ENCODE data around the gene VASP.

The VASP gene

DNA sequence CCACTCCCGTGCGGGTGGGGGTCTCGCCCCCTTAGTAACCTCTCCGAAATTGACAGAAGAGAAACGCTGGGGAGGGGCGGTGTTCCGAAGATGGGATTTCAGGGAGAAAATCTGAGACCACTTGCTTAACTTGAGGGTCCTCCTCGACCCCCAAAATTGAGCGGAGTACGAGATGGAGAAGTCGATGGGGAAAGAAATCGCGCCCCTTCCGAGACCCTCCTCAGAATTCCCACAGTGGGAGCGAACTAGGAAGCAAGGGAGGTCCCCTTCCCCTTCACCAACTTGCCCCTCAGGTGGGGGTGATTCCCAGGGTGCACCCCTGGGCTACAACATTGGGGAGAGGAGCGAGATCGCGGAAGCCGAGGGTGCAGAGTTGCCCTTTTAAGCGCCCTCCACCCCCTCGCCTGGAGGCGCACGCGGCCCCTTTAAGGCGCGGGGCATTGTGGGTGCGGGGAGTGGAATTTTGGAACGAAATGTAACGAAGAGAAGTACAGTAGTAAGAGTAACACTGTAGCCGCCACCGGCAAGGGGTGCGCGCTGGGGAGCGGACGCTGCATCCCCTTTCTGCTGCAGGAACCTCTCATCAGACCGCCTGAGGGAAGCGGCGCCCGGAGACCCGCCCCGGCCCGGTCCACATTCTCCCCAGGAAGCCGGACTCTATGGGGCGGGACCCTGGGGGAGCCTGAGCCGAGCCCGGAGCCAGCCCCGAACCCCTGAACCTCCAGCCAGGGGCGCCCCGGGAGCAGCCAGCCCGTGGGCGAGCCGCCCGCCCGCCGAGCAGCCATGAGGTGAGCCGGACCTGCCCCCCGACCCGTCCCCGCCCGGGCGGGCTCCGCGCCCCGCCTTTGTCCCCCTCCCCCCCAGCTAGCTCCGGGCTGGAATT, at the start of gene VASP:
Gene VASP, plus strand, starts transcription at position 491 of the 883 bp plus-strand sequence. Its CDS starts 293 bp downstream, at position 784.
- peak; percentile 81 for DNase-seq (ENCODE audit: low spot score)

DNA sequence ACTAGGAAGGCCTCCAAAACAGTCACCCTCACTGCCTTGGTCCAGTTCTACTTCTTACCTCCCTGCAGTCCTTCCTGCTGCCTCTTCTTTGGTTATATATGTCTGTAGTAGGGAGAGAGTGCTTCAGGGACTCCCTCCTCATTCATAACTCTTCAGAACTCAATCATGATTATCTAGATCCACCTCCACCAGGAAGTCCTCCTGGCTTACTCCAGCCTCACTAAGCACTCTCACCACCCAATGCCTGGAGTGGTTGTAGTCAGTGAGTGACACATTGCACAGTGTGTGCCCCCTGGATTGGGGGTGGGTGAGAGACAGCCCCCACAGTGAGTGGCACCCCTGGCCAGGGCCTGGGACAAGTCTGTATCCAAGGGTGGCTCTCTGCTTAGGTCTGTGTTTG, 49.5 kb upstream of the VASP start:
- no peak for DNase-seq (ENCODE audit: low spot score)

- no peak for DNase-seq (ENCODE audit: low spot score)
These were observed 46.4 kb upstream of the VASP start for GRCh38 chr19:45460807-45461347.

GRCh38 chr19:45462174-45462573, 45.1 kb upstream of the VASP start:
- DNase-seq (ENCODE audit: low spot score): no peak

DNA sequence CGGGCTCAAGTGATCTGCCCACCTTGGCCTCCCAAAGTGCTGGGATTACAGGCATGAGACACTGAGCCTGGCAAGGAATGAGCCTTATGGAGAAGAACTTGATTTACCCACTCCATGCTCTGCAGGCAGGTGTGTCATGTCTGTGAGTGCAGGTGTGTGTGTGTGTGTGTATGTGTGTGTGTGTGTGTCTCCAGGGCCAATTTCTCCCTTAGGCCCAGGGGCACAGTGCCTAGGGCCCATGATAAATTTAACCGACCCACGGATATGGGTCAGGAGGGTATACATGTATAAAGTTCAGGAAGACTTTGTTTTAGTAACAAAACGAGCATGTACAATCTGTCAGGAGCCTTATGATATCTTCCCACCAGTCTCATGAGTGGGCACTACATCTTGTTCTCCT, 44.0 kb upstream of the VASP start:
- DNase-seq (ENCODE audit: low spot score): no peak

GRCh38 chr19:45464274-45464673, 43.0 kb upstream of the VASP start:
- DNase-seq (ENCODE audit: low spot score): no peak

DNA sequence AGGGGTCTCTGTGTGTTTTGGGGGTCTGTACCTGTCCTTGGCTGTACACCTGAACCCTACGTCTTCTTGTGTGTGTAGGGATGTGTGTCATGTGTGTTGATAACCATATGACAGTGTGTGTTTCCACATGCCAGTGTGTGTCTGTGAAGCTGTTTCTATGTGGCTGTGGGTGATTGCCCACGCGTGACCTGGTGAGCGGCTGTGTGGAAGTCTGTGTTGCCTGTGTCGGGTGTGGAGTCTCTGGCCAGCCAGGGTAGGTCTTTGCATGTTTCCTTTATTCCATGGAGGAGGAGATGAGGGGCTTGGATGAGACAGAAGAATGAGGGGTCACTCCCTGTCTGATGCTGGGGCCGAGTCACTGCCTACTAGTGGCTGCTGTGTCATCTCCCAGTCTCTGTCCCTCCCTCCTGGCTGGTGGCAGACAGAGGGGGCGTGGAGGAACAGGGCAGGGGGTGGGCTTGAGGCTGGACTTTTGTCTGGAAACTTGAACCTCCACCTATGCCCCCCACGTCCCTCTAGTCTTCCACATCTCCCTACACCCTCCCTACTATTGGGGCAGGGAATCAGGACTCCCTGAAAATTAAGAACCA, 42.3 kb upstream of the VASP start:
- DNase-seq (ENCODE audit: low spot score): no peak

- no peak for DNase-seq (ENCODE audit: low spot score)
These were observed 40.2 kb upstream of the VASP start for GRCh38 chr19:45467115-45467455.

GRCh38 chr19:45467456-45468158, 39.7 kb upstream of the VASP start, which contains the start of gene FOSB:
Gene FOSB (plus strand): TSS chr19:45467996. CDS start chr19:45468587, 591 bp downstream.
- DNase-seq (ENCODE audit: low spot score): peak; percentile 97

- DNase-seq (ENCODE audit: low spot score): no peak
These were observed 39.1 kb upstream of the VASP start for GRCh38 chr19:45468159-45468651.

DNA sequence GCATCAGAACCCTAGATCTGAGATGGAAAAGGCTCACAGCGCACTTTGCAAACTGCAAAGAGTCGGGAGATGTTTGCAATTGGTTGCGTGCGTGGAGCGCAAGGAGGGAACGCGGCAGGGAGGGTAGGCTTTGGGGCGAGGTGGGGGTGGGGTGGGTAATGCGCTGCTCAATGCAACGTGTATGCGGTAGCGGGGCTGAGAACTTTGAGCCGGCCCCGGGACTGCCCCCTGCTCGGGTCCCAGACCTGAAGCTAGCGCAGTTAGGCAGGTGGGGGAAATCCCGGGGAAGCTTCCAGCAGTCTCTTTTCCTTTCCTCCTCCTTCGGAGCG, 38.5 kb upstream of the VASP start:
- DNase-seq (ENCODE audit: low spot score): no peak

DNA sequence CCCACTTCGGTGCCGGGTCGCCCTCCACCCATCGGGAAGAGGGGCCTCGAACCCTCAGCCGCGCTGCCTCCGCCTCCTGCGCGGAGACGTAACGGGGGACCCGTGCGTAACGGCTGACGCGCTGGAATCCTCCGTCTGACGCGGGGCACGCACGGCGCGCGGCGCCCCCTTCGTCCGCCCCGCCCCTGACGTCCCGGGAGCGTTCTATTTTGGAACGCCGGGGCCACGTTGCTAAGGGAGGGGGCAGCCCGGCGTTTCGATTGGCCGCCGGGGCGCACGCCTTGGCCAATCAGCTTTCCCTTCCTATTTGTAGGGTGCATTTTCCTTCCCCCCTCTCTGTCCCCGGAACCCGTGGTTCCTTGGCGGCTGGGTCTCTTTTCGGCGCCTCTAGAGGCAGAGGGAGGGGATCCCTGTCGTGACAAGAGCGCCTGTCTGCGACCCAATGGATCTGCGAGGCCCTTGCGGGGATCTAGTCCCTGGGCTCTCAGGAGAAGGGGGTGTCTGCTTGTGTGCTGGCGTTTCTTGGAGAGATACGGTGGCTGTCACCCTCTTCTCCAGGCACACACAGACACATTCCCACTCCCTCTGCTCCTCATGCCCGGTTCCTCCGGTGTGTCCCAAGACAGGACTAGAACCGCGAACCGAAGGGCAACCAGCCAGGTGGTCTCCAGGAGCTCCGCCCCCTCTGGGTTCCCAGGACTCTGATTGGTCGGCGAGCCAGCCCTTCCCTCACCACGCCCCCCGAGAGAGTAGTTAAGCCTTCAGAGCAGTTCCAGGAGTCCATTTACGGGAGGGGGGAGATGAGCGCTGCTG, 37.9 kb upstream of the VASP start:
- peak; percentile 90 for DNase-seq (ENCODE audit: low spot score)

GRCh38 chr19:45469945-45470761, 37.1 kb upstream of the VASP start:
- DNase-seq (ENCODE audit: low spot score): no peak

GRCh38 chr19:45470762-45471081, 36.6 kb upstream of the VASP start:
- no peak for DNase-seq (ENCODE audit: low spot score)

DNA sequence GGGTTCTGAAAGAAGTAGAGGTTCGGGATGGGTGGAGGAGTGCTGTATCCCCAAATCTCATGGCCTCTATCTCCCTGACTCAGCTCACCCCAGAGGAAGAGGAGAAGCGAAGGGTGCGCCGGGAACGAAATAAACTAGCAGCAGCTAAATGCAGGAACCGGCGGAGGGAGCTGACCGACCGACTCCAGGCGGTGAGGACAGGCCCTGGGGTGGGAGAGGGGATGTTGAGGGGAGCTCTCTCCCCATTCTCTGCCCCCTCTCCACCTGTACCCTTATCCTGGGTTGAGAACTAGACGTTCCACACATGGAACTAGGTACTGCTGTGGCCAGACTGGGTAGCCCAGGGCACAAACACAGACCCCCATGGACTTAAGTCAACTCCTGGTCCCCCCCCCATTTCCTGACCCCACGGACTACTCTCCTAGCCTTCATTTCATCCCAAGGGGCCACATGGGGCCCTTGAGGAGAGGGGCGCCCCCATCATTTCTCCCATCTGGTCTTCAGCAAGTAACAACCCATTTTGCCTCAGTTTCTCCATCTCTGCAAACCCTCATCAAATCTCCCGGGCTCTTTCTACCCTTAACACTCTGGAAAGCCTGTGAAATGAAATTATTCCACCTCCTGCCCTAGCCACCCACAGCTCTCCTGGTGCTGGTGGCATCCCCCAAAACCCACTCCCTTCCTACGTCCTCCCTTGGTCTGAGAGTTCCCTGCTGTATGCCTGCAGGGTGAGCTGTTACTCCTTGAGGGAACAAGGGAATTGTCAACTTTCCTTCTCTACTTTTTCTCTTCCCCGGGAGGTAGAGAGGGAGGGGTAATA, 36.0 kb upstream of the VASP start:
- no peak for DNase-seq (ENCODE audit: low spot score)

DNA sequence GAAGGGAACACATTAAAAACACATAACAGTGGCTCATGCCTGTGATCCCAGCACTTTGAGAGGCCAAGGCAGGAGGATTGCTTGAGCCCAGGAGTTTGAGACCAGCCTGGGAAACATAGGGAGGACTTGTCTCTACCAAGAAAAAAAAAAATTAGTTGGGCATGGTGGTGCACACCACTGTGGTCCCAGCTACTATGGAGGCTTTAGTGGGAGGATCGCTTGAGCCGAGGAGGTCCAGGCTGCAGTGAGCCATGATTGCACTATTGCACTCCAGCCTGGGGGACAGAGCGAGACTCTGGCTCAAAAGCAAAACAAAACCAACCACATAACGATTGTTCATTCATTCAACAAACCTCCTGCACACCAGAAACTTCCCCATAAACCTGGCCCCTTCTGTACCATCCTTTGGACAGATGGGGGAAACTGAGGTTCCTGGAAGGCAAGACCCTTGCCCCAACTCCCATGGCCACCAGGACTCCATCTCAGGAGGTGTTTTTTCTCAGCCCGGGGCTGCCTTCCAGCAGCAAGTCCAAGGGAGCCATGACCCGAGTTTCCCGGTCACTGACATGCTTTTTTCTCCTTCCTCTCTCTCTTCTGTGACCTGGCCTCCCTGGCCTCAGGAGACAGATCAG, 35.2 kb upstream of the VASP start:
- DNase-seq (ENCODE audit: low spot score): no peak

DNA sequence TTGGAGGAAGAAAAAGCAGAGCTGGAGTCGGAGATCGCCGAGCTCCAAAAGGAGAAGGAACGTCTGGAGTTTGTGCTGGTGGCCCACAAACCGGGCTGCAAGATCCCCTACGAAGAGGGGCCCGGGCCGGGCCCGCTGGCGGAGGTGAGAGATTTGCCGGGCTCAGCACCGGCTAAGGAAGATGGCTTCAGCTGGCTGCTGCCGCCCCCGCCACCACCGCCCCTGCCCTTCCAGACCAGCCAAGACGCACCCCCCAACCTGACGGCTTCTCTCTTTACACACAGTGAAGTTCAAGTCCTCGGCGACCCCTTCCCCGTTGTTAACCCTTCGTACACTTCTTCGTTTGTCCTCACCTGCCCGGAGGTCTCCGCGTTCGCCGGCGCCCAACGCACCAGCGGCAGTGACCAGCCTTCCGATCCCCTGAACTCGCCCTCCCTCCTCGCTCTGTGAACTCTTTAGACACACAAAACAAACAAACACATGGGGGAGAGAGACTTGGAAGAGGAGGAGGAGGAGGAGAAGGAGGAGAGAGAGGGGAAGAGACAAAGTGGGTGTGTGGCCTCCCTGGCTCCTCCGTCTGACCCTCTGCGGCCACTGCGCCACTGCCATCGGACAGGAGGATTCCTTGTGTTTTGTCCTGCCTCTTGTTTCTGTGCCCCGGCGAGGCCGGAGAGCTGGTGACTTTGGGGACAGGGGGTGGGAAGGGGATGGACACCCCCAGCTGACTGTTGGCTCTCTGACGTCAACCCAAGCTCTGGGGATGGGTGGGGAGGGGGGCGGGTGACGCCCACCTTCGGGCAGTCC, 34.5 kb upstream of the VASP start:
- DNase-seq (ENCODE audit: low spot score): no peak

DNA sequence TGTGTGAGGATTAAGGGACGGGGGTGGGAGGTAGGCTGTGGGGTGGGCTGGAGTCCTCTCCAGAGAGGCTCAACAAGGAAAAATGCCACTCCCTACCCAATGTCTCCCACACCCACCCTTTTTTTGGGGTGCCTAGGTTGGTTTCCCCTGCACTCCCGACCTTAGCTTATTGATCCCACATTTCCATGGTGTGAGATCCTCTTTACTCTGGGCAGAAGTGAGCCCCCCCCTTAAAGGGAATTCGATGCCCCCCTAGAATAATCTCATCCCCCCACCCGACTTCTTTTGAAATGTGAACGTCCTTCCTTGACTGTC, 34.0 kb upstream of the VASP start:
- no peak for DNase-seq (ENCODE audit: low spot score)
